Mesenchymal stem cell (in vitro differentiated cells and primary cell): ENCODE measurements around the gene SLC5A12.
"Not testable (repeated sequence)": the region's sequence is repeated elsewhere in the genome, so short reads cannot be mapped to it uniquely, and the experiment has no call there.

Source experiments
- DNase-seq: peaks from one replicate; pipeline ENCODE4 v3.0.0-alpha.2; 2013
- H2AFZ ChIP-seq: one replicate; pipeline ENCODE4 v1.6.1; 2013; ENCODE audit warnings: low read depth, mild to moderate bottlenecking, control low read depth, inconsistent platforms, low read length, moderate library complexity
- H2AK5ac ChIP-seq: 2 replicates; pipeline ENCODE4 v1.6.1; 2013; ENCODE audit warnings: low read length, moderate library complexity, mild to moderate bottlenecking, inconsistent platforms; ENCODE audit not compliant: severe bottlenecking
- H2BK120ac ChIP-seq: one replicate; pipeline ENCODE4 v1.6.1; 2013; ENCODE audit warnings: low read depth, mild to moderate bottlenecking, inconsistent platforms, low read length, moderate library complexity
- H2BK12ac ChIP-seq, 2 experiments: one replicate each; pipeline ENCODE4 v1.6.1; 2013; ENCODE audit warnings: inconsistent platforms in 2 of 2, low read length in 2 of 2, mild to moderate bottlenecking in 2 of 2, moderate library complexity in 2 of 2, control low read depth in 1 of 2
- H2BK15ac ChIP-seq: one replicate; pipeline ENCODE4 v1.6.1; 2013; ENCODE audit warnings: mild to moderate bottlenecking, low read depth, inconsistent platforms; ENCODE audit not compliant: poor library complexity, severe bottlenecking
- H2BK5ac ChIP-seq: 2 replicates; pipeline ENCODE4 v1.6.1; 2013; ENCODE audit warnings: low read depth, mild to moderate bottlenecking, low read length, control low read depth, inconsistent platforms; ENCODE audit not compliant: poor library complexity, severe bottlenecking
- H3K14ac ChIP-seq, 2 experiments: one replicate each; pipeline ENCODE4 v1.6.1; 2013; ENCODE audit warnings: inconsistent platforms in 2 of 2, low read length in 2 of 2, control low read depth in 1 of 2, mild to moderate bottlenecking in 1 of 2, moderate library complexity in 1 of 2
- H3K18ac ChIP-seq, 2 experiments: one replicate each; pipeline ENCODE4 v1.6.1; 2013; ENCODE audit warnings: inconsistent platforms in 2 of 2, low read length in 2 of 2, control low read depth in 1 of 2, low read depth in 1 of 2, mild to moderate bottlenecking in 1 of 2
- H3K23ac ChIP-seq, 2 experiments: one replicate each; pipeline ENCODE4 v1.6.1; 2013; ENCODE audit warnings: inconsistent platforms in 2 of 2, low read length in 2 of 2, mild to moderate bottlenecking in 2 of 2, moderate library complexity in 2 of 2, control low read depth in 1 of 2
- H3K27ac ChIP-seq: 2 replicates; pipeline ENCODE4 v1.5.1; 2013; ENCODE audit warnings: mild to moderate bottlenecking, moderate library complexity, low read length, control low read depth, inconsistent platforms; ENCODE audit not compliant: poor library complexity, severe bottlenecking
- H3K27me3 ChIP-seq, 2 experiments: 2 replicates each; pipeline versions ENCODE4 v1.6.1 to v1.7.0; 2013; ENCODE audit warnings: low read length in 2 of 2, mild to moderate bottlenecking in 2 of 2, moderate library complexity in 2 of 2, control low read depth in 1 of 2, inconsistent platforms in 1 of 2; ENCODE audit not compliant: control insufficient read depth in 1 of 2, insufficient read depth in 1 of 2
- H3K36me3 ChIP-seq, 2 experiments: 2 replicates each; pipeline versions ENCODE4 v1.6.1 to v1.7.0; 2013; ENCODE audit warnings: low read length in 2 of 2, control low read depth in 1 of 2, inconsistent platforms in 1 of 2, low read depth in 1 of 2, mild to moderate bottlenecking in 1 of 2; ENCODE audit not compliant: insufficient read depth in 2 of 2, control insufficient read depth in 1 of 2
- H3K4ac ChIP-seq, 2 experiments: one replicate each; pipeline ENCODE4 v1.6.1; 2013; ENCODE audit warnings: inconsistent platforms in 2 of 2, low read length in 2 of 2, mild to moderate bottlenecking in 2 of 2, moderate library complexity in 2 of 2, control low read depth in 1 of 2, low read depth in 1 of 2
- H3K4me1 ChIP-seq: 2 replicates; pipeline ENCODE4 v1.6.1; 2013; ENCODE audit warnings: low read depth, low read length, control low read depth; ENCODE audit not compliant: control insufficient read depth, insufficient read depth
- H3K4me2 ChIP-seq: 2 replicates; pipeline ENCODE4 v1.6.1; 2013; ENCODE audit warnings: low read length, mild to moderate bottlenecking, inconsistent platforms; ENCODE audit not compliant: poor library complexity, severe bottlenecking
- H3K4me3 ChIP-seq, 2 experiments: 2 replicates each; pipeline versions ENCODE4 v1.5.1 to v1.7.0; 2013; ENCODE audit warnings: low read length in 2 of 2, mild to moderate bottlenecking in 2 of 2, control low read depth in 1 of 2, low read depth in 1 of 2; ENCODE audit not compliant: insufficient read depth in 1 of 2
- H3K79me1 ChIP-seq: replicated peaks from 2 replicates; pipeline ENCODE4 v1.6.1; 2013; ENCODE audit warnings: mild to moderate bottlenecking, control low read depth, low read length, inconsistent platforms; ENCODE audit not compliant: poor library complexity, severe bottlenecking
- H3K9ac ChIP-seq: 2 replicates; pipeline ENCODE4 v1.7.0; 2013; ENCODE audit warnings: mild to moderate bottlenecking, low read length, moderate library complexity
- H3K9me3 ChIP-seq: 2 replicates; pipeline ENCODE4 v1.7.0; 2013; ENCODE audit warnings: mild to moderate bottlenecking, low read length; ENCODE audit not compliant: control insufficient read depth
- H4K8ac ChIP-seq: one replicate; pipeline ENCODE4 v1.6.1; 2013; ENCODE audit warnings: inconsistent platforms, mild to moderate bottlenecking, low read length, moderate library complexity
- H4K91ac ChIP-seq: one replicate; pipeline ENCODE4 v1.6.1; 2013; ENCODE audit warnings: mild to moderate bottlenecking, low read length, inconsistent platforms
- WGBS: methylation state at CpG from one replicate; pipeline ENCODE4 v1.1.7; 2013; ENCODE audit warnings: mixed read lengths; 5-methylcytosine and 5-hydroxymethylcytosine counted together

The SLC5A12 gene

GRCh38 chr11:26651916-26652315 is 69.9 kb downstream of the SLC5A12 start:
- Histone ChIP-seq H3K27ac (no peak overlapping the region), H2BK12ac (no peak overlapping the region), H4K8ac (no peak overlapping the region), H2BK5ac (no peak overlapping the region), H3K14ac (no peak overlapping the region), H3K27me3 (no peaks in the 10 kb centered on the region), H3K4me1 (no peaks in the 10 kb centered on the region), H2AFZ (no peak overlapping the region), H3K9ac (no peak overlapping the region), H3K4ac (no peak overlapping the region), H2BK120ac (no peak overlapping the region), H3K18ac (no peak overlapping the region), H2BK15ac (no peak overlapping the region), H2AK5ac (no peak overlapping the region), H4K91ac (no peak overlapping the region), H3K79me1 (no peaks in the 10 kb centered on the region), H3K4me2 (no peak overlapping the region), H3K9me3 (no peaks in the 10 kb centered on the region), H3K36me3 (no peaks in the 10 kb centered on the region), H3K23ac (no peak overlapping the region), H3K4me3 (no peak overlapping the region)
- 89% methylated on average over 6 of the region's 6 CpGs for WGBS
- DNase-seq, result no peak

- Histone ChIP-seq H2BK120ac (no peak overlapping the region), H2BK12ac (no peak overlapping the region), H2BK15ac (no peak overlapping the region), H2AFZ (no peak overlapping the region), H3K27ac (no peak overlapping the region), H2BK5ac (no peak overlapping the region), H3K9me3 (no peaks in the 10 kb centered on the region), H3K18ac (no peak overlapping the region), H3K9ac (peak overlapping the region; percentile 3), H2AK5ac (no peak overlapping the region), H3K23ac (no peak overlapping the region), H4K91ac (no peak overlapping the region), H3K36me3 (no peaks in the 10 kb centered on the region), H3K4me2 (no peak overlapping the region), H4K8ac (no peak overlapping the region), H3K27me3 (no peaks in the 10 kb centered on the region), H3K4me3 (peak overlapping the region in 1 of 2 experiments; percentile 50), H3K79me1 (no peaks in the 10 kb centered on the region), H3K4ac (no peak overlapping the region), H3K4me1 (no peaks in the 10 kb centered on the region), H3K14ac (no peak overlapping the region)
- 60% methylated on average over 7 of the region's 8 CpGs for WGBS
- DNase-seq, result peak; percentile 76
Observed at GRCh38 chr11:26649884-26650283, 72.0 kb downstream of the SLC5A12 start.

GRCh38 chr11:26643314-26643713 is 78.5 kb downstream of the SLC5A12 start:
- not testable (repeated sequence) for DNase-seq, H3K27ac ChIP-seq, H3K9ac ChIP-seq, H3K18ac ChIP-seq, H3K9me3 ChIP-seq, H3K14ac ChIP-seq, H2BK15ac ChIP-seq, H2BK12ac ChIP-seq, H3K4me1 ChIP-seq, H4K8ac ChIP-seq, H3K23ac ChIP-seq, H3K36me3 ChIP-seq, H2AFZ ChIP-seq, H3K4me3 ChIP-seq, H3K27me3 ChIP-seq, H3K4ac ChIP-seq, H2BK120ac ChIP-seq, H4K91ac ChIP-seq, H2BK5ac ChIP-seq, H3K79me1 ChIP-seq, H3K4me2 ChIP-seq, H2AK5ac ChIP-seq
- 91% methylated on average over 10 of the region's 10 CpGs for WGBS

- Histone ChIP-seq H3K18ac (no peak overlapping the region), H3K14ac (no peak overlapping the region), H4K8ac (no peak overlapping the region), H2AK5ac (no peak overlapping the region), H3K79me1 (no peaks in the 10 kb centered on the region), H3K4me2 (no peak overlapping the region), H3K4ac (no peak overlapping the region), H2BK12ac (no peak overlapping the region), H3K4me3 (no peak overlapping the region), H2BK5ac (no peak overlapping the region), H3K9ac (no peak overlapping the region), H2BK15ac (no peak overlapping the region), H3K4me1 (no peaks in the 10 kb centered on the region), H3K23ac (no peak overlapping the region), H3K9me3 (no peaks in the 10 kb centered on the region), H3K36me3 (no peaks in the 10 kb centered on the region), H4K91ac (no peak overlapping the region), H2BK120ac (no peak overlapping the region), H3K27ac (no peak overlapping the region), H3K27me3 (no peaks in the 10 kb centered on the region), H2AFZ (no peak overlapping the region)
- WGBS, result 69% methylated on average over 1 of the region's 2 CpGs
- DNase-seq, result no peak
Observed at GRCh38 chr11:26632691-26633159, 89.1 kb downstream of the SLC5A12 start.
